HCT116 (cell line): ENCODE data around the gene AMBRA1. TPM values are rescaled to one million over a fixed set of nuclear protein-coding genes. Genes with fewer than 3 reads are reported as not detected.

Source experiments
- ATAC-seq: fragments of 200-7000 bp; cut with Tn5 transposase; 2 replicates; pipeline ENCODE4 v1.9.1; 2020; ENCODE audit warnings: mild to moderate bottlenecking, moderate library complexity
- BruUV-seq: library from RNA; stranded (reverse); fragments of 400-500 nt; replicated peaks from 2 replicates; lab custom pipeline; 2021; lab: Mats Ljungman, UMichigan
- CTCF ChIA-PET: fragments of 300-600 bp; sonication (Branson Sonifier 250); formaldehyde crosslinking; loops from one replicate; lab custom pipeline; 2021; ENCODE audit warnings: antibody characterized with exemption; lab: Charles Lee
- POLR2A ChIA-PET: fragments of 300-600, 350-600 bp; sonication (Branson Sonifier 250); formaldehyde crosslinking; loops from one replicate; lab custom pipeline; 2021; ENCODE audit warnings: antibody characterized with exemption; lab: Charles Lee
- RAD21 ChIA-PET, 2 experiments: fragments of 300-600 bp; sonication (Branson Sonifier 250); formaldehyde crosslinking; loops; one replicate each; lab custom pipeline; 2023; ENCODE audit warnings: low total read pairs in 2 of 2; ENCODE audit not compliant: uncharacterized antibody in 2 of 2, unreplicated experiment in 2 of 2, low non-redundant PET in 1 of 2; lab: Charles Lee
- DNase-seq: peaks from one replicate; pipeline ENCODE4 v3.0.0-alpha.2; 2010; ENCODE audit warnings: low read depth, low spot score
- H2AFZ ChIP-seq: fragments of 200-600 bp; shearing (Covaris generic), sonication (generic); 2 replicates; pipeline ENCODE4 v1.6.1; 2017; ENCODE audit warnings: low read depth, mixed run types, mixed read lengths, antibody characterized with exemption, low read length; ENCODE audit not compliant: poor library complexity, severe bottlenecking
- H3K27ac ChIP-seq: 2 replicates; pipeline ENCODE4 v1.5.1; 2012; ENCODE audit warnings: low read depth, low read length
- H3K27me3 ChIP-seq: fragments of 200-600 bp; sonication (generic); 2 replicates; pipeline ENCODE4 v1.6.1; 2016; ENCODE audit warnings: mixed run types, low read length, mixed read lengths; ENCODE audit not compliant: insufficient read depth
- H3K36me3 ChIP-seq, 2 experiments: fragments of 200-500 bp in 1 of 2; fragments of 200-600 bp in 1 of 2; sonication (Bioruptor generic) in 1 of 2; sonication (generic) in 1 of 2; 2 replicates each; pipeline versions ENCODE4 v1.5.1 to v1.6.1; 2014 to 2016; ENCODE audit warnings: low read length in 2 of 2, inconsistent platforms in 1 of 2, mixed read lengths in 1 of 2, mixed run types in 1 of 2; ENCODE audit not compliant: insufficient read depth in 2 of 2, control insufficient read depth in 1 of 2
- H3K4me1 ChIP-seq, 2 experiments: fragments of 200-600 bp in 1 of 2; sonication (generic) in 1 of 2; 2 replicates each; pipeline versions ENCODE4 v1.5.1 to v1.6.1; 2012 to 2017; ENCODE audit warnings: low read length in 2 of 2, inconsistent platforms in 1 of 2, mild to moderate bottlenecking in 1 of 2, mixed read lengths in 1 of 2, mixed run types in 1 of 2, moderate library complexity in 1 of 2; ENCODE audit not compliant: insufficient read depth in 2 of 2, control insufficient read depth in 1 of 2
- H3K4me2 ChIP-seq: fragments of 200-600 bp; sonication (generic); 2 replicates; pipeline ENCODE4 v1.6.1; 2017; ENCODE audit warnings: mixed run types, low read length, mixed read lengths
- H3K4me3 ChIP-seq, 2 experiments: fragments of 200-600 bp in 1 of 2; sonication (generic) in 1 of 2; replicated peaks in 1 of 2; 2 replicates each; pipeline ENCODE4 v1.5.1; 2011 to 2016; ENCODE audit warnings: low read length in 2 of 2, control low read depth in 1 of 2, low read depth in 1 of 2, mild to moderate bottlenecking in 1 of 2, mixed read lengths in 1 of 2, mixed run types in 1 of 2
- H3K79me2 ChIP-seq: fragments of 200-600 bp; sonication (generic); 2 replicates; pipeline ENCODE4 v1.6.1; 2017; ENCODE audit warnings: mild to moderate bottlenecking, mixed run types, low read length, moderate library complexity, mixed read lengths; ENCODE audit not compliant: insufficient read depth
- H3K9ac ChIP-seq: fragments of 200-600 bp; sonication (generic); 2 replicates; pipeline ENCODE4 v1.6.1; 2016; ENCODE audit warnings: low read length, mixed read lengths
- H3K9me2 ChIP-seq: fragments of 200-600 bp; sonication (generic), shearing (Covaris generic); 2 replicates; pipeline ENCODE4 v1.6.1; 2017; ENCODE audit warnings: mixed run types, mild to moderate bottlenecking, moderate library complexity; ENCODE audit not compliant: insufficient read depth
- H3K9me3 ChIP-seq, 2 experiments: fragments of 200-500 bp in 1 of 2; fragments of 200-600 bp in 1 of 2; sonication (Bioruptor generic) in 1 of 2; sonication (generic) in 1 of 2; 2 replicates each; pipeline ENCODE4 v1.6.1; 2014 to 2017; ENCODE audit warnings: low read length in 2 of 2, mixed read lengths in 2 of 2, inconsistent platforms in 1 of 2, low read depth in 1 of 2, mild to moderate bottlenecking in 1 of 2, mixed run types in 1 of 2, moderate library complexity in 1 of 2; ENCODE audit not compliant: control insufficient read depth in 1 of 2, insufficient read depth in 1 of 2
- H4K20me1 ChIP-seq: fragments of 200-600 bp; sonication (generic), shearing (Covaris generic); 2 replicates; pipeline ENCODE4 v1.6.1; 2017; ENCODE audit warnings: mixed run types, mild to moderate bottlenecking, moderate library complexity; ENCODE audit not compliant: insufficient read depth
- FOSL1 ChIP-seq: IDR thresholded peaks from 2 replicates; pipeline ENCODE4 v1.6.1; 2012; ENCODE audit warnings: low read depth
- YY1 ChIP-seq: IDR thresholded peaks from 2 replicates; pipeline ENCODE4 v1.6.1; 2011; ENCODE audit warnings: low read length, low read depth, moderate library complexity, mild to moderate bottlenecking; ENCODE audit not compliant: insufficient replicate concordance; ENCODE audit errors: extremely low read depth
- intact Hi-C: fragments of 100-400 bp; cut with micrococcal nuclease; formaldehyde crosslinking; loops from 2 replicates; pipeline ENCODE4 v1.10.0; 2022
- total RNA-seq: library from RNA; stranded (reverse); gene quantifications from one replicate; pipeline ENCODE4 v1.2.1, GENCODE V29; 2021; ENCODE audit not compliant: unreplicated experiment
- TF ChIP-seq, protein P1 (sequence below): IDR thresholded peaks from 2 replicates; pipeline ENCODE4 v1.6.1; 2012
- TF ChIP-seq, protein P2 (sequence below), 3 experiments: fragments of 200-600 bp in 1 of 3; sonication (generic) in 1 of 3; IDR thresholded peaks in 2 of 3; conservative IDR thresholded peaks in 1 of 3; 2 replicates each; pipeline ENCODE4 v1.5.1; 2012 to 2017; ENCODE audit warnings: low read depth in 2 of 3, low read length in 2 of 3, antibody characterized with exemption in 1 of 3, borderline replicate concordance in 1 of 3, control low read depth in 1 of 3, mild to moderate bottlenecking in 1 of 3, mixed read lengths in 1 of 3, mixed run types in 1 of 3, moderate library complexity in 1 of 3; ENCODE audit not compliant: insufficient read depth in 1 of 3
- TF ChIP-seq, protein P3 (sequence below): IDR thresholded peaks from 2 replicates; pipeline ENCODE4 v1.6.1; 2011; ENCODE audit warnings: mild to moderate bottlenecking, low read length, moderate library complexity; ENCODE audit not compliant: insufficient replicate concordance; ENCODE audit errors: extremely low read depth
- TF ChIP-seq, protein P4 (sequence below): IDR thresholded peaks from 2 replicates; pipeline ENCODE4 v1.6.1; 2012; ENCODE audit warnings: low read depth

Gene AMBRA1
- total RNA-seq, 1 experiment from 2014 or later = 22.7 TPM

DNA sequence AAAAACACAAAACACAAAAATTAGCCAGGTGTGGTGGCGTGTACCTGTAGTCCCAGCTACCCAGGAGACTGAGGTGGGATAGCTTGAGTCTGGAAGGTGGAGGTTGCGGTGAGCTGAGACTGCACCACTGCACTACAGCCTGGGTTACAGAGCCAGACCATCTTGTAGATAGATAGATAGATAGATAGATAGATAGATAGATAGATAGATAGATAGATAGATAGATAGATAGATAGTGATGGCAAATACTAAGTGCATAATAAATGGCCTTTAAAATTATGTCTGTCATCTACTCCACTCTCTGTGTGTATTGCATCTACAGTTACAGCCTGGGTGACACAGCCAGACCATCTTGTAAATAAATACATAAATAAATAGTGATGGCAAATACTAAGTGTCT is 146.3 kb downstream of the AMBRA1 start:
- no peak overlapping the region for H3K4me3 ChIP-seq
- H3K27me3 ChIP-seq = no peaks in the 10 kb centered on the region
- DNase-seq = no peak
- TF ChIP-seq, protein P1, sequence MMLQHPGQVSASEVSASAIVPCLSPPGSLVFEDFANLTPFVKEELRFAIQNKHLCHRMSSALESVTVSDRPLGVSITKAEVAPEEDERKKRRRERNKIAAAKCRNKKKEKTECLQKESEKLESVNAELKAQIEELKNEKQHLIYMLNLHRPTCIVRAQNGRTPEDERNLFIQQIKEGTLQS = no peak
- TF ChIP-seq, protein P2, sequence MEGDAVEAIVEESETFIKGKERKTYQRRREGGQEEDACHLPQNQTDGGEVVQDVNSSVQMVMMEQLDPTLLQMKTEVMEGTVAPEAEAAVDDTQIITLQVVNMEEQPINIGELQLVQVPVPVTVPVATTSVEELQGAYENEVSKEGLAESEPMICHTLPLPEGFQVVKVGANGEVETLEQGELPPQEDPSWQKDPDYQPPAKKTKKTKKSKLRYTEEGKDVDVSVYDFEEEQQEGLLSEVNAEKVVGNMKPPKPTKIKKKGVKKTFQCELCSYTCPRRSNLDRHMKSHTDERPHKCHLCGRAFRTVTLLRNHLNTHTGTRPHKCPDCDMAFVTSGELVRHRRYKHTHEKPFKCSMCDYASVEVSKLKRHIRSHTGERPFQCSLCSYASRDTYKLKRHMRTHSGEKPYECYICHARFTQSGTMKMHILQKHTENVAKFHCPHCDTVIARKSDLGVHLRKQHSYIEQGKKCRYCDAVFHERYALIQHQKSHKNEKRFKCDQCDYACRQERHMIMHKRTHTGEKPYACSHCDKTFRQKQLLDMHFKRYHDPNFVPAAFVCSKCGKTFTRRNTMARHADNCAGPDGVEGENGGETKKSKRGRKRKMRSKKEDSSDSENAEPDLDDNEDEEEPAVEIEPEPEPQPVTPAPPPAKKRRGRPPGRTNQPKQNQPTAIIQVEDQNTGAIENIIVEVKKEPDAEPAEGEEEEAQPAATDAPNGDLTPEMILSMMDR (IDR thresholded peaks at IDR 0.05 in 2 of 3, conservative IDR thresholded peaks at IDR 0.05 in 1 of 3; ENCODE audit: borderline replicate concordance in 1 of 3, insufficient read depth in 1 of 3, low read depth in 2 of 3, low read length in 2 of 3) = no peak
- no peak for TF ChIP-seq YY1
- TF ChIP-seq, protein P3, sequence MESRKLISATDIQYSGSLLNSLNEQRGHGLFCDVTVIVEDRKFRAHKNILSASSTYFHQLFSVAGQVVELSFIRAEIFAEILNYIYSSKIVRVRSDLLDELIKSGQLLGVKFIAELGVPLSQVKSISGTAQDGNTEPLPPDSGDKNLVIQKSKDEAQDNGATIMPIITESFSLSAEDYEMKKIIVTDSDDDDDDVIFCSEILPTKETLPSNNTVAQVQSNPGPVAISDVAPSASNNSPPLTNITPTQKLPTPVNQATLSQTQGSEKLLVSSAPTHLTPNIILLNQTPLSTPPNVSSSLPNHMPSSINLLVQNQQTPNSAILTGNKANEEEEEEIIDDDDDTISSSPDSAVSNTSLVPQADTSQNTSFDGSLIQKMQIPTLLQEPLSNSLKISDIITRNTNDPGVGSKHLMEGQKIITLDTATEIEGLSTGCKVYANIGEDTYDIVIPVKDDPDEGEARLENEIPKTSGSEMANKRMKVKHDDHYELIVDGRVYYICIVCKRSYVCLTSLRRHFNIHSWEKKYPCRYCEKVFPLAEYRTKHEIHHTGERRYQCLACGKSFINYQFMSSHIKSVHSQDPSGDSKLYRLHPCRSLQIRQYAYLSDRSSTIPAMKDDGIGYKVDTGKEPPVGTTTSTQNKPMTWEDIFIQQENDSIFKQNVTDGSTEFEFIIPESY = no peak
- TF ChIP-seq FOSL1 = no peak
- TF ChIP-seq, protein P4, sequence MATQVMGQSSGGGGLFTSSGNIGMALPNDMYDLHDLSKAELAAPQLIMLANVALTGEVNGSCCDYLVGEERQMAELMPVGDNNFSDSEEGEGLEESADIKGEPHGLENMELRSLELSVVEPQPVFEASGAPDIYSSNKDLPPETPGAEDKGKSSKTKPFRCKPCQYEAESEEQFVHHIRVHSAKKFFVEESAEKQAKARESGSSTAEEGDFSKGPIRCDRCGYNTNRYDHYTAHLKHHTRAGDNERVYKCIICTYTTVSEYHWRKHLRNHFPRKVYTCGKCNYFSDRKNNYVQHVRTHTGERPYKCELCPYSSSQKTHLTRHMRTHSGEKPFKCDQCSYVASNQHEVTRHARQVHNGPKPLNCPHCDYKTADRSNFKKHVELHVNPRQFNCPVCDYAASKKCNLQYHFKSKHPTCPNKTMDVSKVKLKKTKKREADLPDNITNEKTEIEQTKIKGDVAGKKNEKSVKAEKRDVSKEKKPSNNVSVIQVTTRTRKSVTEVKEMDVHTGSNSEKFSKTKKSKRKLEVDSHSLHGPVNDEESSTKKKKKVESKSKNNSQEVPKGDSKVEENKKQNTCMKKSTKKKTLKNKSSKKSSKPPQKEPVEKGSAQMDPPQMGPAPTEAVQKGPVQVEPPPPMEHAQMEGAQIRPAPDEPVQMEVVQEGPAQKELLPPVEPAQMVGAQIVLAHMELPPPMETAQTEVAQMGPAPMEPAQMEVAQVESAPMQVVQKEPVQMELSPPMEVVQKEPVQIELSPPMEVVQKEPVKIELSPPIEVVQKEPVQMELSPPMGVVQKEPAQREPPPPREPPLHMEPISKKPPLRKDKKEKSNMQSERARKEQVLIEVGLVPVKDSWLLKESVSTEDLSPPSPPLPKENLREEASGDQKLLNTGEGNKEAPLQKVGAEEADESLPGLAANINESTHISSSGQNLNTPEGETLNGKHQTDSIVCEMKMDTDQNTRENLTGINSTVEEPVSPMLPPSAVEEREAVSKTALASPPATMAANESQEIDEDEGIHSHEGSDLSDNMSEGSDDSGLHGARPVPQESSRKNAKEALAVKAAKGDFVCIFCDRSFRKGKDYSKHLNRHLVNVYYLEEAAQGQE = no peak
- TF ChIP-seq, all 23 proteins: peak for 0
- POLR2A ChIA-PET = no interaction called here
- intact Hi-C loops = no loop called here
- Histone ChIP-seq H3K27ac (no peak overlapping the region), H3K9ac (no peak overlapping the region), H3K9me2 (no peaks in the 10 kb centered on the region), H2AFZ (no peak overlapping the region), H3K9me3 (no peaks in the 10 kb centered on the region), H3K79me2 (no peaks in the 10 kb centered on the region), H3K36me3 (no peaks in the 10 kb centered on the region), H3K4me2 (no peak overlapping the region), H4K20me1 (no peaks in the 10 kb centered on the region), H3K4me1 (no peaks in the 10 kb centered on the region)
- BruUV-seq = no TSS peak
- RAD21 ChIA-PET = no interaction called here
- CTCF ChIA-PET = no interaction called here
- no peak for ATAC-seq
